Esophagus squamous epithelium (tissue), 4 donors: ENCODE results near the gene TPPP.

ENCODE experiments used
- CTCF ChIP-seq, 6 experiments: fragments of 450-650 bp in 4 of 6; fragments of 200-600 bp in 2 of 6; sonication (generic) in 2 of 6; IDR thresholded peaks; one replicate each; pipeline ENCODE4 v1.5.1; 2016 to 2019; ENCODE audit warnings: antibody characterized with exemption in 6 of 6, mild to moderate bottlenecking in 4 of 6, moderate library complexity in 4 of 6
- POLR2A ChIP-seq, 4 donors: fragments of 450-650 bp; IDR thresholded peaks; one replicate each; pipeline ENCODE4 v1.6.1; 2017; ENCODE audit warnings: antibody characterized with exemption in 4 of 4, mild to moderate bottlenecking in 4 of 4, moderate library complexity in 3 of 4

- TF ChIP-seq POLR2A (IDR thresholded peaks at IDR 0.05) = no peak
- TF ChIP-seq CTCF (IDR thresholded peaks at IDR 0.05) = no peak
Observed at GRCh38 chr5:673161-673830, 19.9 kb downstream of the TPPP start.
